ENCODE measurements around the gene LVRN. TPM values are rescaled to one million over a fixed set of nuclear protein-coding genes. Genes with fewer than 3 reads are reported as not detected.

Gene LVRN
- total RNA-seq, 3 donors from 2014 or later (not counting 1 experiment from before 2014, with no cell fraction given): 0.77 TPM; not detected in 2

DNA sequence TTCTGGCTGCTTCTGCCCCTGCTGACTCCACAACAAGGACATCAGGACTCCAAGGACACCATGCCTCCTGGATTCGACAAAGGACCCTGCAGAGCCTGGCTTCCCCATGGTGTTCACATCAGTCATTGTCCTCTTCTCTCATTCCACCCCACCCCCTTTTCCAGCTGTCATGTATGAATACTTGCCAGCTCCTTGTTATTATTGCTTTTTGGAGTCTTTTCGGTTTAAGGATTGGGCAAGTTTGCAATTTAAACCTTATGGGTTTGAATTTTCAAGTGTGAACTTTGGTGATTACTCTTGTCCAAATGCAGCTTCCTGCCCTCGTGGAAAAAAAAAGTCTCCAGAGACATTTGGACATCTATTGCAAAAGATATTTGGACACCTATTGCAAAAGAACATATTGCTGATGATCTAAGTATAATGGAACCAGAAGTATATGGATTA is 14.2 kb upstream of the LVRN start:
- H3K27me3 Mint-ChIP-seq (ENCODE audit: low read depth in 2 of 2): peaks cover 11 to 14% of the 10 kb centered on the region in 2 donors
- Histone ChIP-seq H3K4me3 (ENCODE audit: low read length) (no peak overlapping the region), H3K27me3 (ENCODE audit: control insufficient read depth, insufficient read depth, low read length) (peaks cover 4% of the 10 kb centered on the region), H3K4me1 (ENCODE audit: control insufficient read depth, insufficient read depth, low read length) (no peaks in the 10 kb centered on the region), H3K9me3 (ENCODE audit: control insufficient read depth, insufficient read depth, low read length) (no peaks in the 10 kb centered on the region), H3K36me3 (ENCODE audit: control insufficient read depth, insufficient read depth, low read length) (no peaks in the 10 kb centered on the region), H3K27ac (ENCODE audit: low read length) (no peak overlapping the region)
- no peak for TF ChIP-seq CTCF (IDR thresholded peaks at IDR 0.05)
- H3K36me3 Mint-ChIP-seq: no peaks in the 10 kb centered on the region
- ATAC-seq: no peak
- intact Hi-C loops (cut with micrococcal nuclease): no loop called here
- H3K27ac Mint-ChIP-seq: no peak overlapping the region
- H3K4me3 Mint-ChIP-seq: no peak overlapping the region
- 76% methylated on average over 3 of the region's 3 CpGs for WGBS (ENCODE audit: insufficient coverage)
- H3K4me1 Mint-ChIP-seq: no peaks in the 10 kb centered on the region
- no peaks in the 10 kb centered on the region for H3K9me3 Mint-ChIP-seq
- no peak for DNase-seq

GRCh38 chr5:115949096-115949495 is 13.2 kb upstream of the LVRN start:
- DNase-seq: no peak
- H3K4me3 Mint-ChIP-seq: no peak overlapping the region
- no peaks in the 10 kb centered on the region for H3K9me3 ChIP-seq (ENCODE audit: control insufficient read depth, insufficient read depth, low read length)
- no peaks in the 10 kb centered on the region for H3K4me1 Mint-ChIP-seq
- H3K27me3 ChIP-seq (ENCODE audit: control insufficient read depth, insufficient read depth, low read length): peaks cover 4% of the 10 kb centered on the region
- peaks cover 11 to 14% of the 10 kb centered on the region in 2 donors for H3K27me3 Mint-ChIP-seq (ENCODE audit: low read depth in 2 of 2)
- no peak for TF ChIP-seq CTCF (IDR thresholded peaks at IDR 0.05)
- H3K4me3 ChIP-seq (ENCODE audit: low read length): no peak overlapping the region
- H3K36me3 Mint-ChIP-seq: no peaks in the 10 kb centered on the region
- no peaks in the 10 kb centered on the region for H3K36me3 ChIP-seq (ENCODE audit: control insufficient read depth, insufficient read depth, low read length)
- intact Hi-C loops (cut with micrococcal nuclease): no loop called here
- H3K9me3 Mint-ChIP-seq: no peaks in the 10 kb centered on the region
- no peak overlapping the region for H3K27ac Mint-ChIP-seq
- 71% methylated on average over 1 of the region's 1 CpG for WGBS (ENCODE audit: insufficient coverage)
- no peak for ATAC-seq
- no peaks in the 10 kb centered on the region for H3K4me1 ChIP-seq (ENCODE audit: control insufficient read depth, insufficient read depth, low read length)
- no peak overlapping the region for H3K27ac ChIP-seq (ENCODE audit: low read length)

DNA sequence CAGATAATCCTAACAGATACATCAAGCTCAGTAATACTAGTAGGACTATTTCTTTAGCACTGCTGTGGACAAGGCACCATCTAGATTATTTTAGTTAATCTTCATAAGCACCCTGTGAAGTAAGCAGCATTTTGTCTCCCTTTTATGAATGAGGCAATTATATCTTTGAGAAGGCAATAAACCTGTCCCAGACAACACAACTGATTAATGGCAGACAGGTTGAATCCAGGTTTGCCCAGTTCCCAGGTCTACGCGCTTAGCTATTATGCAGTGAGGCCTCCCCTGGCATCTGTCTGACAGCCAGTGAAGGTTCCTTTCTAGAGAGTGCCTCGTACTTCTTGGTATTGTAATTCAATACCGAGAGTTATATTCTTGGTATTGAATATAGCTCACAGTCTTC is 9.7 kb upstream of the LVRN start:
- H3K4me3 ChIP-seq (ENCODE audit: low read length): no peak overlapping the region
- no peaks in the 10 kb centered on the region for H3K9me3 Mint-ChIP-seq

More for the DNA sequence above, 9.7 kb upstream of the LVRN start:
- no peak for TF ChIP-seq CTCF (IDR thresholded peaks at IDR 0.05)
- DNase-seq: no peak
- no peaks in the 10 kb centered on the region for H3K36me3 ChIP-seq (ENCODE audit: control insufficient read depth, insufficient read depth, low read length)
- no peak for ATAC-seq
- Mint-ChIP-seq H3K27ac (no peak overlapping the region), H3K36me3 (no peaks in the 10 kb centered on the region), H3K4me3 (no peak overlapping the region), H3K27me3 (ENCODE audit: low read depth in 2 of 2) (peaks cover 11 to 14% of the 10 kb centered on the region in 2 donors), H3K4me1 (no peaks in the 10 kb centered on the region)
- 58% methylated on average over 2 of the region's 4 CpGs for WGBS (ENCODE audit: insufficient coverage)
- H3K27me3 ChIP-seq (ENCODE audit: control insufficient read depth, insufficient read depth, low read length): peaks cover 4% of the 10 kb centered on the region
- intact Hi-C loops (cut with micrococcal nuclease): no loop called here
- H3K27ac ChIP-seq (ENCODE audit: low read length): no peak overlapping the region
- no peaks in the 10 kb centered on the region for H3K9me3 ChIP-seq (ENCODE audit: control insufficient read depth, insufficient read depth, low read length)
- no peaks in the 10 kb centered on the region for H3K4me1 ChIP-seq (ENCODE audit: control insufficient read depth, insufficient read depth, low read length)

Data from natural killer cell (primary cell).